ENCODE data around the gene PLEKHM2. TPM values are rescaled to one million over a fixed set of nuclear protein-coding genes. Genes with fewer than 3 reads are reported as not detected.

PLEKHM2 gene
- total RNA-seq, 1 experiment from 2014 or later = 45.9 TPM

- Histone ChIP-seq H3K4ac (ENCODE audit: low read depth, low read length) (no peak overlapping the region), H2BK5ac (ENCODE audit: insufficient read length, low read length) (no peak overlapping the region), H3K27ac (ENCODE audit: insufficient read length, low read depth, low read length) (no peak overlapping the region), H3K23me2 (ENCODE audit: insufficient read length, low read depth, low read length, poor library complexity, severe bottlenecking) (no peaks in the 10 kb centered on the region), H3K9ac (ENCODE audit: extremely low read depth, insufficient read length, low read length) (no peak overlapping the region), H3K4me2 (ENCODE audit: insufficient read depth, insufficient read length, low read length) (no peak overlapping the region), H3K14ac (ENCODE audit: insufficient read depth, low read length) (no peak overlapping the region), H2BK12ac (ENCODE audit: insufficient read length, low read depth, low read length) (no peak overlapping the region), H4K8ac (replicated peaks; ENCODE audit: insufficient read length, low read depth, low read length) (no peak overlapping the region), H3T11ph (ENCODE audit: low read length) (no peak overlapping the region), H2BK20ac (ENCODE audit: low read depth, low read length, poor library complexity, severe bottlenecking) (no peak overlapping the region), H3K9me3 (ENCODE audit: control insufficient read depth, low read depth, low read length) (no peaks in the 10 kb centered on the region), H2BK120ac (ENCODE audit: low read depth, low read length, poor library complexity, severe bottlenecking) (no peak overlapping the region), H3K79me1 (ENCODE audit: insufficient read depth, low read depth, low read length, poor library complexity, severe bottlenecking) (no peaks in the 10 kb centered on the region), H4K5ac (ENCODE audit: insufficient read length, low read depth, low read length) (no peak overlapping the region), H3K79me2 (ENCODE audit: insufficient read depth, low read length) (no peaks in the 10 kb centered on the region), H3K18ac (ENCODE audit: insufficient read length, low read depth, low read length) (no peak overlapping the region), H3K4me1 (ENCODE audit: insufficient read depth, low read length) (no peaks in the 10 kb centered on the region), H2AFZ (ENCODE audit: low read length) (no peak overlapping the region), H3K56ac (ENCODE audit: insufficient read length, low read depth, low read length) (no peak overlapping the region), H2BK15ac (ENCODE audit: low read depth, low read length) (no peak overlapping the region), H3K27me3 (ENCODE audit: insufficient read depth, low read length) (no peaks in the 10 kb centered on the region), H4K20me1 (ENCODE audit: control insufficient read depth, insufficient read depth, insufficient read length) (no peaks in the 10 kb centered on the region), H4K91ac (ENCODE audit: insufficient read length, low read depth, low read length) (no peak overlapping the region), H2AK5ac (ENCODE audit: insufficient read length, low read length) (no peak overlapping the region), H3K23ac (ENCODE audit: insufficient read length, low read depth, low read length) (no peak overlapping the region)
- Mint-ChIP-seq H3K9me3 (no peaks in the 10 kb centered on the region), H3K36me3 (ENCODE audit: insufficient read depth in 1 of 3, low read depth in 3 of 3) (peaks cover 9 to 28% (median 24%) of the 10 kb centered on the region in 3 experiments; a peak in 5 of 7 replicates), H3K27ac (no peak overlapping the region), H3K27me3 (ENCODE audit: low read depth) (peaks cover 2% of the 10 kb centered on the region; the same call in 1 of the 2 replicates), H3K4me1 (peaks cover 5 to 10% of the 10 kb centered on the region in 2 experiments), H3K4me3 (no peak overlapping the region)
- WGBS (ENCODE audit: extremely low coverage, insufficient read length, low lambda C conversion rate) = no CpG with 5 or more reads among the region's 27 CpGs
- no peak for TF ChIP-seq CTCF (conservative IDR thresholded peaks at IDR 0.05)
- DNase-seq = no peak
These were observed 49.7 kb downstream of the PLEKHM2 start for GRCh38 chr1:15733726-15734226.
